HG02610 (cell line): ENCODE measurements around the gene MAP4K1.
"Not testable (repeated sequence)": the region's sequence is repeated elsewhere in the genome, so short reads cannot be mapped to it uniquely, and the experiment has no call there.

ENCODE experiments used
- ATAC-seq: cut with Tn5 transposase; IDR thresholded peaks from one replicate; pipeline ENCODE4 v1.9.1; 2021; ENCODE audit warnings: mild to moderate bottlenecking, moderate library complexity; ENCODE audit not compliant: unreplicated experiment

The MAP4K1 gene

DNA sequence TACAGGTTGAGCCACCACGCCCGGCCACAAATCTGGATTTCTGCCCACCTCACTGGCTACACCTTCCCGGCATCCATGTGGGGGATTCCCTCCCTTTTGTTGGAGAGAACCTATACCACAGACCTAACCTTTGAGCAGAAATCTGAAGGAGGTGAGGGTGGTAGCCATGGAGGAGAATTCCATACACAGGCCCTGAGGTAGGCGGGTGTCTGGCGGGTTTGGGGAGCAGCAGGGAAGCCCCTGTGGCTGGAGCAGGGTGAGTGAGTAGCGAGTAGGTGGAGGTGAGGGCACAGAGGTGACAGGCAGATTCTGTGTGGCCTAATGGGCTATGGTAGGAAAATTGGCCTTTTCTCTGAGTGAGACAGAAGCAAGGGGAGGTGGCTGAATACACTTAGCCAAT lies 11.8 kb upstream of the MAP4K1 start:
- ATAC-seq = no peak

DNA sequence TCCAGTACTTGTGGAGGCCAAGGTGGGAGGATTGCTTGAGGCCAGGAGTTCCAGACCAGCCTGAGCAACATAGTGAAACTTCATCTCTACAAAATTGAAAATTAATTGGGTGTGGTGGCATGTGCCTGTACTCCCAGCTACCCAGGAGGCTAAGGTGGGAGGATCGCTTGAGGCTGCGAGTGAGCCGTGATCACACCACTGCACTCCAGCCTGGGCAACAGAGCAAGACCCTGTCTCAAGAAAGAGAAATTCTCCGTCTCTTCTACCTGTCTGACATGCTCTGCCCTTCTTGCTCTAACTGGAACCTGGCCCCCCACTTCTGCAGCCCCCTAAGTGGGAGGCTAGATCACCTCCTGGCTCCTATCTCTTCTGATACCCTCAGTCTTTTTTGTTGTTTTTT lies 8.6 kb upstream of the MAP4K1 start:
- no peak for ATAC-seq

DNA sequence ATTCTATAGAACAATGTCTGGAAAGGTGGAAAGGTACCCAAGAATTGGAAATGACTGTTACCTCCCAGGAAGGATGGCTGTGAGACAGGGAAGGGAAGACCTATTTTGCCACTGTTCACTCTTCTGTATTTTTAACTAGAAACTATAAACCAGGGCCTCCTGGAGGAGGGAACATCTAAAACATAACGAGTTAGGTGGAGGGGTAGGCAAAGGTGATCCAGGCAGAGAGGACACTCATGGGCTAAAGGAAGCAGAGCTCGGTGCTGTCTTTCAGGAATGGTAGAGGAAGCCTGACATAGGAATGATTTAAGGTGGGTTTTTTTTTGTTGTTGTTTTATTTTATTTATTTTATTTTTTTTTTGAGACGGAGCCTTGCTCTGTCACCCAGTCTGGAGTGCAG lies 7.1 kb upstream of the MAP4K1 start:
- ATAC-seq = no peak

DNA sequence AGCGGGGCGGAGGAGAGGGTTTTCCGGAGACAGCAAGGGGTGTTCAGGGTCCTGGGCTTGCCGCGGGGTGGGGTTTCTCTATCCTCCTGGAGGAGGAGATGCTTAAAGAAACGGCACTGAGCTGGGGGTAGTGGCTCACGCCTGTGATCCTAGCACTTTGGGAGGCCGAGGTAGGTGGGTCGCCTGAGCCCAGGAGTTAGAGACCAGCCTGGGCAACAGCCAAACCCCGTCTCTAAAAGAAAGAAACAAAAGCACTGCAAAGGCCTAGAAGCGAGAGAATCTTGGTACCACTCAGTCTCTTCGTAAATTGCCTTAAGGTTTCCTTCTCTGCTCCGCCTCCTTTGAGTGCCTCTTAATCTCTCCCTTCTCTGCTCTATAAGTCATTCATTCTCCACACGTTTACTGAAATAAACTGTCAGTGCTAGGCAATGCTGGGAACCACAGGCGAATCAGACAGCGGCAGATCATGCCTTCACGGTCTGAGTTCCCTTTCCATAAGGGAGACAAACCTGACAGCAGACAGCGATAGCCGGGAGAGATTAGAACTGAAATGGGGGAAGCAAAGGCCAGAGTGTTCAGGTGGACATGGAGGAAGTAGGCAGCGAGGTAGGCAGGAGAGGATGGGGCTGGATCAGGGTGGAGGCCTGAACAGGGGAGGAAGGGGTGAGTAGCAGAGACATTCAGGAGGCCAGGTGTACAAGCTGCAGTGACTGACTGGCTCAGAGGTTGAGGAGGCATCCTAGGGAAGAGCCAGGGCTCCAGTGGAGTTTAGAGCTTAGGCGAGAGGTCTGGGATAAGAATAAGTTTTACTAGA lies 1.8 kb upstream of the MAP4K1 start:
- ATAC-seq = no peak

DNA sequence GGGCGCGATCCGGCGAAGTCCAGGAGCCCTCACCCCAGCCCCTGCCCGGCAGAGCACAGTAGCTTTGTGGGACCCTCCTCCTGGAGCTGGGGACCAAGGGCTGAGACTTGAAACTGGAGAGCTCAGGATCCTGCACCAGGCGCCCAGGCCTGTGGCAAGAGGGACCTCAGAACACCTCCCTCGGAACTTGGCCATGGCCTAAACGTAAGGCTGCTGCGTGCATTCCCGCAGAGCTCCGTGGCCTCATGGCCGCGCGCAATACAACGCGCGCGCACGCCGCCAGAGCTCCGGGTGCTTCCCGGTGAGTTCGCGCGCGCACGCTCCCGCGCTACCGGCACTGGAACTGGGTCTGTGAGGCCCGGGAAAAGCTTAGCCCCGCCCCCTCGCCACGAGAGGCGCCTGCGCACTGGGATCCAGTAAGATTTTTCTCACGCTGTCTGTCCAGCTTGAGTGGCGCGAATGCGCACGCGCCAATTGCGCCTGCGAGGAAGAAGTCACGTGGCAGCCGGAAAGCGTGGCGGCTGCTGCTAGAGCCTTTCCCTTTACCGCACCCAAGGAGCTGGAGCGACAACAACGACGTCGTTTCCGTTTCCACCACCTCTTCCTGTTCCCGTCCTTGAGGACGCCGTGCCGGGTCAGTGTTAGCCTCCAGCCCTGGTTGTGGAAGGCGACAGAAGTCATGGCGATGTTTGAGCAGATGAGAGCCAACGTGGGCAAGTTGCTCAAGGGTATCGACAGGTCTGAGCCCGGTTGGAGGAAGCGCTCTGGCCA lies 1.0 kb upstream of the MAP4K1 start, which contains the start of gene EIF3K:
Gene EIF3K, plus strand, starts transcription at position 599 of the 771 bp plus-strand sequence. Its CDS starts 81 bp downstream, at position 680.
- ATAC-seq = peak; percentile 59

DNA sequence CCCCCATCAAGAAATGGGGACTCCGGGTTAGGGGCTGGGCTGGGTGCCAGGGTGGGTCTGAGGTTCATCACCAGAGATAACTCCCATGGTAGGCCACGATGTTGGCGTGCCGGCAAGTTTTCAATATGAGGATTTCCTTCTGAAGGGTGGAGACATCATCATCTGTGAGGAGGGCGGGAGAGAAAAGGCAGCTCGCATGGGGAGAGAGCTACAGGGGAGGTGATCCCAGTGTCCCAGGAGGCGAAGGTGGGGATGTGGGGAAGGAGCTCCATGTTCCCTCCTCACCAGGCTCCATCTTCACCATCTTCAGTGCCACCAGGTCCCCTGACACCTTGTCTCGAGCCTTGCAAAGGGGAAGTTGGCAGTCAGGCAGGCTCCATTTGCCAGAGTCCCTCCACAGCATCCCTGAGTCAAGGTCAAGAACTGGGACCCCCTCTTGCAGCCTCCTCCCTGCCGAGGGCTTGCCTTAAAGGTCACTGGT lies 430 bp downstream of the MAP4K1 start:
- ATAC-seq = no peak

DNA sequence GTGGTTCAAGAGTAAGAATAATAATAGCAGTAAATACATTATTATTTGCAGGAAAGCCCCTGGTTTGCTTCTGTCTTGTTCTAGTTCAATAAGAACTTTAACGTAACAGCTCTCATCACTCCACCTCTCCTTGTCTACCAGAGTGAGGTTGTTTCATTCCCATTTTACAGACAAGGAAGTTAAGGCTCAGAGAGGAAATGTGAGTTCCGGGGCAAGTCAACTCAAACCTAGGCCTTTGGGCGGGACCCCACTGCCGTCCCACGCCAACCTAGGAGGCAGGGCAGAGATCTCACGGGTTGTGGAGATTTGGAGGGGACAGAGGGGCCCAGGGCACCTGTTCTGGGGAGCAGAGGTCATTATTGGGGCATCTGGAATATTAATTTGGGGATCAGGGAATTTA lies 1.5 kb downstream of the MAP4K1 start:
- no peak for ATAC-seq

DNA sequence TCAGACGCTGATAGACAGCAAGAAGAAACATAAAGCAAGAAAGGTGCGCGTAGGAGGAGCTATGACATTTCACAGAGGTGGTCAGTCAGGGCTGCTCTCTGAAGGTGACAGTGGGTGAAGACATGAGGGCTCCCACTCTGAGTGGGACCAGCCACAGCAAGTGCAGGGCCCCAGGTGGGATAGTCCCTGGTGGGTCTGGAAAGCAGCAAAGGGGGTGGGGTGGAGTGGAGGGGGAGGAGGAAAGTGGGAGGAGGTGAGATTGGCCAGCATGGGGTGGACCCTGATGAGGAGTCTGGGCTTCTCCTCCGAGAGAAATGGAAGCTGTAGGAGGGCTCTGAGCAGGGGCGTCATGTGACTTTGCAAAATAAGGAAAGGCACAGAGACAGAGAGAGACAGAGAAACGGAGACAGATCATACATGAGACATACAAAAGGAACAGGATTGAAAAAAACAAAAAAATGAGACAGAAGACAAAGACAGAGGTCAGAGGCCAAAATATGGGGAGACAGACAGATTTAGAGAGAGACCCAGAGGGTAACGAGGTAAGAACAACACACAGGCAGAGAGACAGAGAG lies 2.7 kb downstream of the MAP4K1 start:
- no peak for ATAC-seq

DNA sequence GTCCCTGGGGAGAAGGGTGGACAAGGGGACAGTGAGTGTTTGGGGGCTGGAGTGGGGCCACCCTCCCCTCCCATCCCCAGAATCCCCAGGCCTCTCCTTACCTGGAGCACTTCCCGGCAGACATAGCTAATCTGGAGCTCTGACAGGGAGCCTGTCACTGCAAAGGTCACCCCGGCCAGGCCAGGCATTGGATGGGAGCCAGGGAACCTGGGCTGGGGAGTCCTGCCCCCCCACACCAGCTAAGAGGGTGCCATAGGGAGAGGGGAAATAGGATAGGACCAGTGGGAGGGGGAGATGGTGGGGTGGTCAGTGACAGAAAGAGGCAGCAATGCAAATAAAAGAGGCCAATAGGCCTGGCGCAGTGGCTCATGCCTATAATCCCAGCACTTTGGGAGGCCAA lies 3.5 kb downstream of the MAP4K1 start:
- no peak for ATAC-seq

DNA sequence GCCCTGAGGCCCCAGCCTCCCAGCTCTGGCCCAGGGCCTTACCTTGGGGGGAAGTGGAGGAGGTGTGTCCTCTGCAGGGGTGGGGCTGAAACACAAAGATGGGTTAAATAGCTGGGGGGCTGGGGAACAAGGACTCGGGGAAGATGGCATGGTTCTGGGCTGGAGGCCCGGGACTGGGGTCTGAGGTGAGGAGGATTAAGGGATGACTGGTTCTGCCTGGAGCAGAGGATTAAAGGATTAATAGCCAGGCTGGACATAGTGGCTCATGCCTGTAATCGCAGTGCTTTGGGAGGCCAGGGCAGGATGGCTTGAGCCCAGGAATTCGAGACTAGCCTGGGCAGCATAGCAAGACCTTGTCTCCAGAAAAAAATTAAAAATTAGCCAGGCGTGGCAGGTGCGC lies 11.6 kb downstream of the MAP4K1 start:
- no peak for ATAC-seq

DNA sequence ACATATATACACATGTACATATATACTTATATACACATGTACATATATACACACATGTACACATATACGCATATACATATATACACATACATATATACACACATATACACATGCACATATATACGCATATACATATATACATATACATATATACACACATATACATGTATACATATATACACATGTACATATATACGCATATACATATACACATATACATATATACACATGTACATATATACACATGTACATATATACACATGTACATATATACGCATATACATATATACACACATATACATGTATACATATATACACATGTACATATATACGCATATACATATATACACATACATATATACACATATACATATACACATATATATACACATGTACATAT lies 14.9 kb downstream of the MAP4K1 start:
- ATAC-seq = not testable (repeated sequence)

DNA sequence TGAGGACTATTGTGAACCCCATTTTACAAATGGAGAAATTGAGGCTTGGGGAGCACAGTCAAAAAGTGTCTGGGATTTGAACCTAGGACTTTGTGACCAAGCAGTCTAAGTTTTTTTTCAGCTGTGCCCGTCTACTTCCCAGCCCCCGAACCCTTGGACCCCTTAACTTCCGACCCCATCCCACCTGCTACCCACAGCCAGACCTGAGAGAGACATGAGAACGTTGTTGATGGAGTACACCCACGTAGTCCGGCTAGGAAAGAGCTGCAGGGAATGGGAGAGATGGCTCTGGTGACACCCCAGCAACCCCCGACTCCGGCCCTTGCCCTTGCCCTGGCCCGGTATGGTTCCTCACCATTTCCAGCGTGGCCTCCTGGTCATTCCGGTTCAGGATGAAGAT lies 18.0 kb downstream of the MAP4K1 start:
- ATAC-seq = no peak

DNA sequence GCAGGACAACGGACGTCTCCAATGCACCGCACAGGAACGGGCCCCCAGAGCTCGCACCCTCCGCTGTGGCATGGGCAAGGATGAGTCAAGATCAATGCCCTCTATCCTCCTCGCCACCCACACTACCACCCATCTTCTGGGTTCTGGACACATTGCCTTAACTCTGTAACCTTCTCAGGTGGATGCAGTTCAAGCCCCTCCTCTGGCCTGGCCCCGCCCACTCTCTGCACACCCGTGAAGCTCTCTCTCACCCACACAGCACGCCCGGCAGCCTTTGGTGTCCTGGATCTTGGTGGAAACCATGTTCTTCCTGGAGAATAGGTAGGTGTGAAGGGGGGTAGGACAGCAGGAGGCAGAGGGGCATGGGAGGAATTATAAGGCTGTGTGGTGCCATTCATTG lies 20.7 kb downstream of the MAP4K1 start:
- no peak for ATAC-seq

DNA sequence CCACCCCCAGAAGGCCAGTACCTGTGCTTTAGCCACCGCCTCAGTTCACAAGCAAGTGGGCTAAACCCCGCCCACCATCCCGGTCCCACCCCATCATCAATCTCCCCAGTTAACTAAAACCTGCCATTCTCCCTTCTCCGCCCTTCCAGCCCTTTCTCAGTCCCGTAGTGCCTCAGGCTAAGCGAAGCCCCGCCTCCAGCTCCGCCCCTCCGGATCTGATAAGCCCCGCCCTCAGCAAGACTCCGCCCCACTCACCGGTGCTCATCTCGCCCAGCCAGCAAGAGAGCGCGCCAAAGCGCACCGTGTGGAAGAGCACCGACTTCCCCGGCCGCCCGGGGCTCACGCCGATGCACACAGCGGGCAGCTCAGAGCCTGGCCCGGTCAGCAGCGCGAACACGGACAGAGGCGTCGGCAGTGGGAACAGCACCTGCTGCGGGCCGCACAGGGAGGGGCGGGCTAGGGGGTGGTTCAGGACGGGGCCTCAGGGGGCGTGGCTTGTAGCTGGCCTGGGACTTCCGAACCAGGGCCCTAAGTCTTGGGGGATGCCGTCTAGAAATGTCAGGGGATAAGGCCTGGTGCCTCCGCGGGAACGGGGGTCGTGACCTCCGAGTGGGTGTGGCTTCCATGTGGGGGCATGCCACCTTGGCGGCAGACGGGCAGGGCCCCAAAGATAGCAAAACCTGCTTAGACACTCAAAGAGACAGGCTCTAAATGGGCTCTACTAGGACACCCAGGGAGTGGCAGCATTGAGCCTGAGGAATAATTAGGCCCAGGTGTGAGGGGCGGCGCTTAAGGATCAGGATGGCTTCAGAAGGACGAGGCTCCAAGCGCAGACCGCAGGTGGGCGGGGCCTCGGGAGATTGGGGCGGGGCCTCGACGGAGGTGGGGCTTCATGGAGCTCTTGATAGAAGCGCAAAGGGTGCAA lies 21.4 kb downstream of the MAP4K1 start:
- ATAC-seq = no peak

DNA sequence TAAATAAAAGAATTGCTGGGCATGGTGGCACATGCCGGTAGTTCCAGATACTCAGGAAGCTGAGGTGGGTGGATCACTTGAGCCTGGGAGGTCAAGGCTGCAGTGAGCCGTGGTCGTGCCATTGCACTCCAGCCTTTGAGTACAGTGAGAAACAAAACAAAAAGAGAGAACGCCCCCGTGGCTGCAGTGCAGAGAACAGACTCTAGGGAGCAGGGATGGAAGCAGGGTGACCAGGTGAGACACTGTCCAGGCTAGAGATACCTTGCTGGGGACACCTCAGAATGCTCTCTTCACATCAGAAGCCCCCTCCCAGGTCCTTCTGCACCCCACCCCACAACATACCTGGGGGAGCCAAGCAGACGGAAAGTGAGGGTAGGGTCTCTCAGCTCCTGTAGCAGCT lies 24.8 kb downstream of the MAP4K1 start:
- no peak for ATAC-seq

DNA sequence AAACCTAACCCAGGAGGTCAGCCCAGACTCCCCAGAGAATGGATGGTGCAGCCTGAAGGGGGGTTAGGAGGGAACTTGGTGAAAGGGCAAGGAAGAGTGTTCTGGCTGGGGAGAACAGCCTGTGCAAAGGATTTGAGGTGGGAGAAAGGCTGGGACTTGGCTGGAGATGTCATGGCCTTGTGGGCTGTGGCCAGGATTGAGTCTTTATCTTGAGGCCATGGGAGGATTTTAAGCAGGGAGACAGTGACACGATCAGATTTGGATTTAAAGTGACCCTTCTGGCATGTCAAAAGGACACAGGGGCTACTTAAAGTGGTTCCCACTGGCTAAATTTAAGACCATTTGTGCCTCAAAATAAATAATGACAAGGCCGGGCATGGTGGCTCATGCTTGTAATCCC lies 29.7 kb downstream of the MAP4K1 start:
- no peak for ATAC-seq

DNA sequence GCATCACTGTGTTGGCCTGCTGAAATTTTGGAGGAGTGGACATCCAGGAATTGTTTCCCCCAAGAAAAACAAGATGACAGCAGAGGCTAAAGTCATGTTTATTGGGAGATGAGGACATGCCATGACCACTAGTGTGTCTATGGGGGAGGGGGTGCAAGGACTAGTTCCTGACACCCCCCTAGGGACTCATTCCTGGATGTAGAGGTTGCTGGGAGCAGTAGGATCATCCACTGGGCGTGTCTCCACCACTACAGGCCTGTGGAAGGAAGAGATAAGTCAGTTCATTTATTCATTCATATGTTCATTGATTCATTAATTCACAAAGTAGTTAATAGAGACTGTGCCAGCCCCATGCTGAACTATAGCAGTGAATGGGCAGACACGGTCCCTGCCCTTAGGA lies 30.2 kb downstream of the MAP4K1 start:
- ATAC-seq = no peak

DNA sequence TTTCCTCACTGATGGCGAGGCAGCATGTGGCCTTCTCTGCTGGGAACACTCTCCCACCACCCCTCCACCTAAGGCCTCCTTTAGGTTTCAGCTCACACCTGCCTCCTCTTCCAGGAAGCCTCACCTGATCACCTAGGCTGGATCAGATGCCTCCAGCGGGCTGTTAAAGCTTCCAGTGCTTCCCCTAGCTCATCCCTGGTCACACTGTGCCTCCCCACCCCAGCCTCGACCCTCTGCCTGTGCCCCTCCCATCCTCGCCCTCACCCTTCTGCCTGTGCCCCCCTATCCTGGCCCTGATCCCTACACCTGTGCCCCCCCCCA lies 33.8 kb downstream of the MAP4K1 start:
- ATAC-seq = no peak

DNA sequence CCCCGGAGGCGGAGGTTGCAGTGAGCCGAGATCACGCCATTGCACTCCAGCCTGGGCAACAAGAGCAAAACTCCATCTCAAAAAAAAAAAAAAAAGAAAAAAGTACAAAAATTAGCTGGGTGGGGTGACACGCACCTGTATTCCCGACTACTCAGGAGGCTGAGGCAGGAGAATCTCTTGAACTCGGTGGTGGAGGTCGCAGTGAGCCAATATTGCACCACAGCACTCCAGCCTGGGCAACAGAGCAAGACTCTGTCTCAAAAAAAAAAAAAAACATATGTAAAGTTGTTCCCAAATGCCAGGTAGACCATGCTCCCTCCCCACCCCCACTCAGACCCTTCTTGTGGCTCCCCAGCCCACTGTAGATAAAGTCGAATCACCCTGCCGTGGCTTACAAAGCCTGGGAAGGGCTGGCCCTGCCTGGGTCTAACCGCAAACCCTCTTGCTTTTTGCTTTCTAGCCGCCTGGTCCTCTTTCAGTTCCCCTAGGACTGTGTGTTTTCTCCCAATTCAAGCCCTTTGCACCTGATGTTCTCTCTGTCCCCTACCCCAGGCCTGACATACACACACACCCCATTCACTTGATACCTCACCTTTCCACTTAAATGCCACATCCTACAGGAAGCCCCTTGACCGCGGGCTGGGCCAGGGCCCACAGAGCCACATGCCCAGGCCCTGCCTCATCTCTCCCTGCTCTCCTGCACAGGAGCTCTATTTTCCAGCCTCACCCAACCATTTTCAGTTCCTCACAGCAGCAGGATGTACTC lies 34.4 kb downstream of the MAP4K1 start:
- peak; percentile 71 for ATAC-seq

DNA sequence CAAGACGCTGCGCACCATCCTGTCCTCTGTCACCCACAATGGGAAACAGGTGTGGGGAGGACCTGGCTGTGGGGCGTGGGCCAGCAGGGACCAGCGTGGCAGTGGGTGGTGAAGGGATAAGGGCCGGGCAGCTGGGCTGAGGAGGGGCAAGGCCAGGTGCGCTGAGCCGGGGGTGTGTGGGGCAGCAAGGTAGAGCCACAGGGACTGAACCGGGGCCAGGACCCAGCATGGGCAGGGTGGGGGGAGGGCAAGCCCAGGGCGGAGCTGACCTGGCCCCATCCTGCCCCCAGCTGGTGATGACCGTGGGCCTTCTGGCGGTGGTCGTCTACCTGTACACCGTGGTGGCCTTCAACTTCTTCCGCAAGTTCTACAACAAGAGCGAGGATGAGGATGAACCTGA lies 37.7 kb downstream of the MAP4K1 start:
- ATAC-seq = no peak
